Endothelial cell of umbilical vein (primary cell): ENCODE data around the gene ADGRG2. TPM values are rescaled to one million over a fixed set of nuclear protein-coding genes. Genes with fewer than 3 reads are reported as not detected.
A peak's percentile ranks its signal among the peaks of the same experiment; 100 is the strongest.

Experiments
- BruUV-seq: library from RNA; stranded (reverse); fragments of 400-500 nt; replicated peaks from 2 replicates; lab custom pipeline; 2021; lab: Mats Ljungman, UMichigan
- CTCF ChIA-PET: fragments of 300-600, 350-600 bp; sonication (Branson Sonifier 250); formaldehyde crosslinking; loops from one replicate; lab custom pipeline; 2021; ENCODE audit warnings: antibody characterized with exemption, inconsistent platforms; lab: Charles Lee
- POLR2A ChIA-PET: fragments of 300-600, 350-600 bp; sonication (Branson Sonifier 250); formaldehyde crosslinking; loops from one replicate; lab custom pipeline; 2021; ENCODE audit warnings: antibody characterized with exemption, inconsistent platforms; lab: Charles Lee
- DNase-seq: peaks from one replicate; pipeline ENCODE4 v3.0.0-alpha.2; 2011; ENCODE audit warnings: low read depth, low spot score
- FAIRE-seq: peaks from 2 replicates; lab custom pipeline; 2011; peaks lifted over from hg19 to GRCh38; lab: Jason Lieb, UNC
- H2AFZ ChIP-seq: 2 replicates; pipeline ENCODE4 v1.6.0; 2012; ENCODE audit warnings: low read depth, low read length, control low read depth, inconsistent platforms
- H3K27ac ChIP-seq: 2 replicates; pipeline ENCODE4 v1.5.1; 2011; ENCODE audit warnings: low read depth, mild to moderate bottlenecking, control low read depth, low read length, moderate library complexity; ENCODE audit not compliant: insufficient read depth
- H3K27me3 ChIP-seq, 2 experiments: 2 replicates each; pipeline versions ENCODE4 v1.6.0 to v1.6.1; 2011; ENCODE audit warnings: low read length in 2 of 2, mixed read lengths in 1 of 2; ENCODE audit not compliant: control insufficient read depth in 2 of 2, insufficient read depth in 2 of 2
- H3K36me3 ChIP-seq, 2 experiments: 2 replicates in 1 of 2; 3 replicates in 1 of 2; pipeline ENCODE4 v1.5.1; 2011; ENCODE audit warnings: low read length in 2 of 2, mild to moderate bottlenecking in 1 of 2, moderate library complexity in 1 of 2; ENCODE audit not compliant: control insufficient read depth in 2 of 2, insufficient read depth in 2 of 2; ENCODE audit errors: extremely low read depth in 1 of 2
- H3K4me1 ChIP-seq: 3 replicates; pipeline ENCODE4 v1.5.1; 2011; ENCODE audit warnings: mild to moderate bottlenecking, low read length; ENCODE audit not compliant: control insufficient read depth, insufficient read depth; ENCODE audit errors: extremely low read depth
- H3K4me2 ChIP-seq: 2 replicates; pipeline ENCODE4 v1.6.1; 2011; ENCODE audit warnings: low read length, control low read depth, mixed read lengths; ENCODE audit not compliant: insufficient read depth
- H3K4me3 ChIP-seq, 3 experiments: fragments of 200-600 bp in 1 of 3; sonication (generic), shearing (Covaris generic) in 1 of 3; replicated peaks in 1 of 3; 2 replicates each; pipeline ENCODE4 v1.5.1; 2011 to 2016; ENCODE audit warnings: control low read depth in 3 of 3, low read length in 3 of 3, mild to moderate bottlenecking in 2 of 3, inconsistent platforms in 1 of 3, low read depth in 1 of 3, moderate library complexity in 1 of 3; ENCODE audit not compliant: insufficient read depth in 1 of 3
- H3K79me2 ChIP-seq: 2 replicates; pipeline ENCODE4 v1.6.0; 2012; ENCODE audit warnings: low read length, inconsistent platforms; ENCODE audit not compliant: control insufficient read depth, insufficient read depth
- H3K9ac ChIP-seq: replicated peaks from 2 replicates; pipeline ENCODE3; 2011; ENCODE audit warnings: low read length, control low read depth; ENCODE audit not compliant: insufficient read depth; ENCODE audit errors: extremely low read depth
- H3K9me1 ChIP-seq: replicated peaks from 3 replicates; pipeline ENCODE4 v1.6.0; 2011; ENCODE audit warnings: mild to moderate bottlenecking, low read length; ENCODE audit not compliant: control insufficient read depth, insufficient read depth; ENCODE audit errors: extremely low read depth
- H3K9me3 ChIP-seq: replicated peaks from 2 replicates; pipeline ENCODE4 v1.5.1; 2012; ENCODE audit warnings: low read length, inconsistent platforms; ENCODE audit not compliant: control insufficient read depth, insufficient read depth
- H4K20me1 ChIP-seq: replicated peaks from 2 replicates; pipeline ENCODE3; 2011; ENCODE audit warnings: mild to moderate bottlenecking, low read length; ENCODE audit not compliant: control insufficient read depth, insufficient read depth; ENCODE audit errors: extremely low read depth
- FOS ChIP-seq: IDR thresholded peaks from 2 replicates; pipeline ENCODE4 v1.6.1; 2011; ENCODE audit warnings: mild to moderate bottlenecking, low read length, moderate library complexity, borderline replicate concordance; ENCODE audit not compliant: insufficient read depth
- GATA2 ChIP-seq: IDR thresholded peaks from 2 replicates; pipeline ENCODE4 v1.7.0; 2011; ENCODE audit warnings: low read depth, mild to moderate bottlenecking, moderate library complexity, mixed read lengths, low read length; ENCODE audit not compliant: insufficient read length, insufficient read depth
- JUN ChIP-seq: IDR thresholded peaks from 2 replicates; pipeline ENCODE4 v1.6.1; 2011; ENCODE audit warnings: borderline replicate concordance, low read depth; ENCODE audit not compliant: insufficient read length, insufficient read depth
- MYC ChIP-seq: IDR thresholded peaks from one replicate; pipeline ENCODE4 v1.6.1; 2011; ENCODE audit warnings: mild to moderate bottlenecking, low read depth, low read length
- POLR2AphosphoS5 ChIP-seq: IDR thresholded peaks from 2 replicates; pipeline ENCODE4 v1.6.1; 2012; ENCODE audit warnings: low read depth, mild to moderate bottlenecking, control low read depth, low read length, moderate library complexity; ENCODE audit not compliant: insufficient read depth
- dilution Hi-C: fragments of 300-500 bp; cut with MboI; formaldehyde crosslinking; loops from one replicate; pipeline ENCODE4 v1.15.0; 2019; ENCODE audit warnings: low sequenced_read_pairs; ENCODE audit not compliant: extremely low pct_ligation_motif_present
- intact Hi-C: fragments of 100-400 bp; cut with micrococcal nuclease; formaldehyde crosslinking; loops from one replicate; pipeline ENCODE4 v1.10.0; 2022
- polyA plus RNA-seq, 4 experiments: library from polyadenylated mRNA; depleted of rRNA in 3 of 4; stranded (reverse) in 3 of 4; unstranded in 1 of 4; fragments of >200 nt; gene quantifications; 2 replicates each; pipeline versions ENCODE4 v1.2.1 to v1.2.3, GENCODE V29; 2011 to 2012; ENCODE audit warnings: missing spikeins in 1 of 4
- total RNA-seq: library from RNA; stranded (reverse); gene quantifications from 2 replicates; pipeline ENCODE4 v1.2.3, GENCODE V29; 2021
- TF ChIP-seq, protein P1 (sequence below), 2 donors: IDR thresholded peaks; 1 replicate in 1 of 2; 2 replicates in 1 of 2; pipeline ENCODE4 v1.5.1; 2011; ENCODE audit warnings: low read length in 2 of 2, mild to moderate bottlenecking in 2 of 2, moderate library complexity in 2 of 2, control low read depth in 1 of 2, inconsistent platforms in 1 of 2, low read depth in 1 of 2; ENCODE audit not compliant: insufficient read depth in 1 of 2; ENCODE audit errors: extremely low read depth in 1 of 2
- TF ChIP-seq, protein P2 (sequence below): IDR thresholded peaks from 2 replicates; pipeline ENCODE4 v1.6.1; 2011; ENCODE audit not compliant: insufficient read depth, insufficient read length

The ADGRG2 gene
- total and polyA plus RNA-seq, 2 donors (not counting 3 experiments of a cell fraction or from before 2014, with no cell fraction given) = not detected

DNA sequence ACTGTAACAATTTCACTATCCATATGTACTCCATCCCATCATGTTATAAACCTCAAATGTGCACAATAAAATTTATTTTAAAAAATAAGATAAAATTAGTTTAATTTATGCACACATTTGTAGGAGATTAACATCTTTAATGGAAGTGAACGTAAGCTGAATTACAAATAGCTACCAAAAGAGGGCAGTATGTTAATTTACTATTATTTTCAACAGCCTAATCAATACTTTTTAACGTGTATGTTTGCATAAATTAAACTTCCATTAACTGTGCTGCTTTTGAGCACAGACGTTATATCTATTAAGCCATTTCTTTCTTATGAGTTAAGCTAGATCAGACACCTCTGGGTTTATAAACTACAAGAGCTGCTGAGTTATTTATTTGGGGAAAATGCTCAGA is 81.9 kb downstream of the ADGRG2 start:
- Histone ChIP-seq H3K79me2 (no peaks in the 10 kb centered on the region), H3K9me1 (no peaks in the 10 kb centered on the region), H2AFZ (no peak overlapping the region), H3K4me2 (no peak overlapping the region), H3K4me1 (no peaks in the 10 kb centered on the region), H3K4me3 (no peak overlapping the region), H4K20me1 (no peaks in the 10 kb centered on the region), H3K9me3 (no peaks in the 10 kb centered on the region), H3K9ac (no peak overlapping the region), H3K27ac (no peak overlapping the region), H3K27me3 (no peaks in the 10 kb centered on the region), H3K36me3 (no peaks in the 10 kb centered on the region)
- ChIA-PET CTCF (interaction anchor here (0.6 to 2.0 kb wide), 16 partner anchors 10 to 630 kb away, joined by 3 to 20 read pairs (median 4); no protein-coding TSS in a partner anchor), POLR2A (no interaction called here)
- no peak for FAIRE-seq
- TF ChIP-seq, protein P1, sequence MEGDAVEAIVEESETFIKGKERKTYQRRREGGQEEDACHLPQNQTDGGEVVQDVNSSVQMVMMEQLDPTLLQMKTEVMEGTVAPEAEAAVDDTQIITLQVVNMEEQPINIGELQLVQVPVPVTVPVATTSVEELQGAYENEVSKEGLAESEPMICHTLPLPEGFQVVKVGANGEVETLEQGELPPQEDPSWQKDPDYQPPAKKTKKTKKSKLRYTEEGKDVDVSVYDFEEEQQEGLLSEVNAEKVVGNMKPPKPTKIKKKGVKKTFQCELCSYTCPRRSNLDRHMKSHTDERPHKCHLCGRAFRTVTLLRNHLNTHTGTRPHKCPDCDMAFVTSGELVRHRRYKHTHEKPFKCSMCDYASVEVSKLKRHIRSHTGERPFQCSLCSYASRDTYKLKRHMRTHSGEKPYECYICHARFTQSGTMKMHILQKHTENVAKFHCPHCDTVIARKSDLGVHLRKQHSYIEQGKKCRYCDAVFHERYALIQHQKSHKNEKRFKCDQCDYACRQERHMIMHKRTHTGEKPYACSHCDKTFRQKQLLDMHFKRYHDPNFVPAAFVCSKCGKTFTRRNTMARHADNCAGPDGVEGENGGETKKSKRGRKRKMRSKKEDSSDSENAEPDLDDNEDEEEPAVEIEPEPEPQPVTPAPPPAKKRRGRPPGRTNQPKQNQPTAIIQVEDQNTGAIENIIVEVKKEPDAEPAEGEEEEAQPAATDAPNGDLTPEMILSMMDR (IDR thresholded peaks at IDR 0.05; ENCODE audit: extremely low read depth in 1 of 2, insufficient read depth in 1 of 2, low read depth in 1 of 2, low read length in 2 of 2) = no peak
- TF ChIP-seq, protein P2, sequence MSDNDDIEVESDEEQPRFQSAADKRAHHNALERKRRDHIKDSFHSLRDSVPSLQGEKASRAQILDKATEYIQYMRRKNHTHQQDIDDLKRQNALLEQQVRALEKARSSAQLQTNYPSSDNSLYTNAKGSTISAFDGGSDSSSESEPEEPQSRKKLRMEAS = no peak
- no peak for TF ChIP-seq POLR2AphosphoS5
- TF ChIP-seq FOS = no peak
- TF ChIP-seq JUN = no peak
- TF ChIP-seq GATA2 = no peak
- TF ChIP-seq MYC = no peak
- intact Hi-C loops (loop anchor here (2.0 kb wide), 1 partner anchor 294 kb away; no protein-coding TSS in a partner anchor), dilution Hi-C loops (no loop called here)
- BruUV-seq = no TSS peak
- DNase-seq = peak; percentile 1
